Cardiac muscle cell (in vitro differentiated cells and primary cell): ENCODE measurements around the gene BUB1B. TPM values are rescaled to one million over a fixed set of nuclear protein-coding genes. Genes with fewer than 3 reads are reported as not detected.

Source experiments
- DNase-seq, 2 donors: peaks; one replicate each; pipeline versions ENCODE4 v3.0.0 to v3.0.0-alpha.2; 2010 to 2017; ENCODE audit warnings: low read depth in 1 of 2, low spot score in 1 of 2
- H3K27ac ChIP-seq: fragments of 200-600 bp; sonication (generic); 2 replicates; pipeline ENCODE4 v1.5.1; 2016
- H3K27me3 ChIP-seq: fragments of 200-600 bp; sonication (generic); 2 replicates; pipeline ENCODE4 v1.6.0; 2016; ENCODE audit warnings: control low read depth
- H3K36me3 ChIP-seq: fragments of 200-600 bp; sonication (generic); 2 replicates; pipeline ENCODE4 v1.5.1; 2016; ENCODE audit warnings: control low read depth
- H3K4me1 ChIP-seq: fragments of 200-600 bp; sonication (generic); 2 replicates; pipeline ENCODE4 v1.8.1; 2017; ENCODE audit warnings: low read depth, mild to moderate bottlenecking, mixed run types
- H3K4me3 ChIP-seq: fragments of 200-600 bp; sonication (generic); 2 replicates; pipeline ENCODE4 v1.5.1; 2016; ENCODE audit warnings: mild to moderate bottlenecking
- H3K9me3 ChIP-seq: fragments of 200-600 bp; sonication (generic); 2 replicates; pipeline ENCODE4 v1.5.1; 2017; ENCODE audit warnings: low read depth, mild to moderate bottlenecking, control low read depth
- polyA plus RNA-seq: library from polyadenylated mRNA; unstranded; fragments of >200 nt; fragmentation: Nextera tagmentation; extraction: Ambion mirVana; gene quantifications from 2 replicates; pipeline ENCODE4 v1.2.1, GENCODE V29; 2016
- total RNA-seq: library from RNA; depleted of rRNA; stranded (reverse); fragments of >200 nt; gene quantifications from 2 replicates; pipeline ENCODE4 v1.2.3, GENCODE V29; 2016
- TF ChIP-seq, protein P1 (sequence below): IDR thresholded peaks from 2 replicates; pipeline ENCODE4 v1.5.1; 2012; ENCODE audit warnings: low read depth, mild to moderate bottlenecking, low read length

The BUB1B gene
- total and polyA plus RNA-seq, 2 experiments from 2014 or later: 10.1 to 157 TPM

- no peaks in the 10 kb centered on the region for H3K4me1 ChIP-seq
- no peak overlapping the region for H3K4me3 ChIP-seq
- H3K36me3 ChIP-seq: no peaks in the 10 kb centered on the region
- no peaks in the 10 kb centered on the region for H3K27me3 ChIP-seq
- no peak for DNase-seq
- H3K9me3 ChIP-seq: no peaks in the 10 kb centered on the region
- no peak overlapping the region for H3K27ac ChIP-seq
- TF ChIP-seq, protein P1, sequence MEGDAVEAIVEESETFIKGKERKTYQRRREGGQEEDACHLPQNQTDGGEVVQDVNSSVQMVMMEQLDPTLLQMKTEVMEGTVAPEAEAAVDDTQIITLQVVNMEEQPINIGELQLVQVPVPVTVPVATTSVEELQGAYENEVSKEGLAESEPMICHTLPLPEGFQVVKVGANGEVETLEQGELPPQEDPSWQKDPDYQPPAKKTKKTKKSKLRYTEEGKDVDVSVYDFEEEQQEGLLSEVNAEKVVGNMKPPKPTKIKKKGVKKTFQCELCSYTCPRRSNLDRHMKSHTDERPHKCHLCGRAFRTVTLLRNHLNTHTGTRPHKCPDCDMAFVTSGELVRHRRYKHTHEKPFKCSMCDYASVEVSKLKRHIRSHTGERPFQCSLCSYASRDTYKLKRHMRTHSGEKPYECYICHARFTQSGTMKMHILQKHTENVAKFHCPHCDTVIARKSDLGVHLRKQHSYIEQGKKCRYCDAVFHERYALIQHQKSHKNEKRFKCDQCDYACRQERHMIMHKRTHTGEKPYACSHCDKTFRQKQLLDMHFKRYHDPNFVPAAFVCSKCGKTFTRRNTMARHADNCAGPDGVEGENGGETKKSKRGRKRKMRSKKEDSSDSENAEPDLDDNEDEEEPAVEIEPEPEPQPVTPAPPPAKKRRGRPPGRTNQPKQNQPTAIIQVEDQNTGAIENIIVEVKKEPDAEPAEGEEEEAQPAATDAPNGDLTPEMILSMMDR: no peak
Observed at GRCh38 chr15:40264321-40265153, 103.7 kb downstream of the BUB1B start.

- TF ChIP-seq, protein P1: no peak
- DNase-seq: no peak
Observed at GRCh38 chr15:40265355-40265754, 104.5 kb downstream of the BUB1B start.

DNA sequence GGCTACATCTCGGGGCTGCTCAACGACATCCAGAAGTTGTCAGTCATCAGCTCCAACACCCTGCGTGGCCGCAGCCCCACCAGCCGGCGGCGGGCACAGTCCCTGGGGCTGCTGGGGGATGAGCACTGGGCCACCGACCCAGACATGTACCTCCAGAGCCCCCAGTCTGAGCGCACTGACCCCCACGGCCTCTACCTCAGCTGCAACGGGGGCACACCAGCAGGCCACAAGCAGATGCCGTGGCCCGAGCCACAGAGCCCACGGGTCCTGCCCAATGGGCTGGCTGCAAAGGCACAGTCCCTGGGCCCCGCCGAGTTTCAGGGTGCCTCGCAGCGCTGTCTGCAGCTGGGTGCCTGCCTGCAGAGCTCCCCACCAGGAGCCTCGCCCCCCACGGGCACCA, 105.0 kb downstream of the BUB1B start:
- H3K27me3 ChIP-seq: no peaks in the 10 kb centered on the region
- DNase-seq: no peak
- H3K9me3 ChIP-seq: no peaks in the 10 kb centered on the region
- TF ChIP-seq, protein P1: no peak
- H3K36me3 ChIP-seq: no peaks in the 10 kb centered on the region
- H3K27ac ChIP-seq: no peak overlapping the region
- no peak overlapping the region for H3K4me3 ChIP-seq
- no peaks in the 10 kb centered on the region for H3K4me1 ChIP-seq

More at GRCh38 chr15:40265355-40265754, 104.5 kb downstream of the BUB1B start:
- no peaks in the 10 kb centered on the region for H3K4me1 ChIP-seq
- H3K27me3 ChIP-seq: no peaks in the 10 kb centered on the region
- H3K9me3 ChIP-seq: no peaks in the 10 kb centered on the region
- no peak overlapping the region for H3K27ac ChIP-seq
- H3K36me3 ChIP-seq: no peaks in the 10 kb centered on the region
- H3K4me3 ChIP-seq: no peak overlapping the region

- TF ChIP-seq, protein P1: no peak
- H3K27me3 ChIP-seq: no peaks in the 10 kb centered on the region
- no peaks in the 10 kb centered on the region for H3K9me3 ChIP-seq
- peak in 1 of 2 donors; percentile 90 for DNase-seq
- no peak overlapping the region for H3K4me3 ChIP-seq
- no peaks in the 10 kb centered on the region for H3K4me1 ChIP-seq
- no peaks in the 10 kb centered on the region for H3K36me3 ChIP-seq
- no peak overlapping the region for H3K27ac ChIP-seq
Observed at GRCh38 chr15:40266828-40267304, 106.0 kb downstream of the BUB1B start.

DNA sequence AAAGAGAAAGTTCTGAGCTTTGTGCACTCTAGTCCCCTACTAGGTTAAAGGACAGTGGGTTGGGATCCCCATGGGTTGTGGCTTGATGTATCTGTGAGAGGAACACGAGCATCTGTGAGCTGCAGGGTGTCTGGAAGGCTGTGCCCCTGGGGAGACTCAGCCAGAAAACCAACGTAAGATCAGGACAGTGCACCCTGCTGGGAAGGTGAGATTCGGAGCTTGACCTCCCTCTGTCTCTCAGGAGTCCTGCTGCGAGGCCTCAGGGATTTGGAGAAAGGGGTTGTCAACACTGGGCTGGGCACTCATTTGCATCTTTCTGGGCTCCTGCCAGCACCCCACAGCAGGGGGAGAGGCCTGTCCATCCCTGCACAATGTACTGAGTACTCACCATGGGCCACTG, 106.8 kb downstream of the BUB1B start:
- H3K27me3 ChIP-seq: no peaks in the 10 kb centered on the region
- no peak overlapping the region for H3K27ac ChIP-seq
- TF ChIP-seq, protein P1: no peak
- no peak overlapping the region for H3K4me3 ChIP-seq
- H3K9me3 ChIP-seq: no peaks in the 10 kb centered on the region
- no peaks in the 10 kb centered on the region for H3K36me3 ChIP-seq
- H3K4me1 ChIP-seq: no peaks in the 10 kb centered on the region
- DNase-seq: no peak
